ENCODE measurements around the gene TSC22D2. TPM values are rescaled to one million over a fixed set of nuclear protein-coding genes. Genes with fewer than 3 reads are reported as not detected.

The TSC22D2 gene
- total and polyA plus RNA-seq, 2 of the 8 experiments (the other 6 are each of a cell fraction or from before 2014, with no cell fraction given) = 3.4 to 27.6 TPM

- H3K4me1 ChIP-seq (replicated peaks in 1 of 4; ENCODE audit: control insufficient read depth in 3 of 4, insufficient read depth in 4 of 4, low read length in 3 of 4) = no peaks in the 10 kb centered on the region
- H2AK5ac ChIP-seq (ENCODE audit: low read depth, low read length) = no peak overlapping the region
- H4K8ac ChIP-seq (ENCODE audit: extremely low read depth, insufficient read depth, low read length) = no peak overlapping the region
- H3K4ac ChIP-seq (replicated peaks; ENCODE audit: insufficient read length, low read depth, low read length) = no peak overlapping the region
- no peak for FAIRE-seq
- no peak overlapping the region for H3K4me2 ChIP-seq (ENCODE audit: insufficient read depth in 1 of 2, low read depth in 2 of 2, low read length in 2 of 2)
- no peak for DNase-seq (ENCODE audit: low read depth in 1 of 2, low spot score in 2 of 2)
- no peaks in the 10 kb centered on the region for H3K27me3 ChIP-seq (replicated peaks in 1 of 4; ENCODE audit: control insufficient read depth in 3 of 4, extremely low read depth in 1 of 4, insufficient read depth in 3 of 4, low read length in 3 of 4)
- H2BK15ac ChIP-seq (ENCODE audit: low read length) = no peak overlapping the region
- H2BK20ac ChIP-seq (ENCODE audit: low read length) = no peak overlapping the region
- H2BK120ac ChIP-seq (replicated peaks; ENCODE audit: low read depth, low read length) = no peak overlapping the region
- no peaks in the 10 kb centered on the region for H4K20me1 ChIP-seq (replicated peaks in 1 of 2; ENCODE audit: control insufficient read depth in 1 of 2, insufficient read depth in 2 of 2, low read length in 2 of 2)
- H3K9me3 ChIP-seq (ENCODE audit: insufficient read depth in 2 of 2, low read depth in 1 of 2, low read length in 1 of 2) = no peaks in the 10 kb centered on the region
- H3K23me2 ChIP-seq (ENCODE audit: low read depth, low read length) = no peaks in the 10 kb centered on the region
- ChIA-PET POLR2A (ENCODE audit: partially characterized antibody) (no interaction called here), CTCF (ENCODE audit: partially characterized antibody) (interaction anchor here (0.6 to 1.6 kb wide), 4 partner anchors 28 to 158 kb away, joined by 3 to 7 read pairs (median 4); no protein-coding TSS in a partner anchor)
- H4K91ac ChIP-seq (replicated peaks; ENCODE audit: insufficient read length, low read length) = no peak overlapping the region
- no peak overlapping the region for H2BK5ac ChIP-seq (ENCODE audit: low read depth, low read length)
- no peaks in the 10 kb centered on the region for H3K79me1 ChIP-seq (ENCODE audit: low read depth, low read length)
- no peak overlapping the region for H3K4me3 ChIP-seq (ENCODE audit: extremely low read depth in 1 of 4, insufficient read depth in 2 of 4, low read depth in 3 of 4, low read length in 4 of 4)
- no peak overlapping the region for H2AFZ ChIP-seq (ENCODE audit: low read length)
- no peak for TF ChIP-seq SRF (IDR thresholded peaks at IDR 0.05; ENCODE audit: low read depth, low read length)
- no peak for TF ChIP-seq TCF12 (IDR thresholded peaks at IDR 0.05; ENCODE audit: low read depth, low read length)
- TF ChIP-seq ASH2L (IDR thresholded peaks at IDR 0.05; ENCODE audit: low read length) = no peak
- TF ChIP-seq SP2 (IDR thresholded peaks at IDR 0.05; ENCODE audit: low read length) = no peak
- no peak for TF ChIP-seq ATF3 (IDR thresholded peaks at IDR 0.05; ENCODE audit: insufficient read depth, low read depth, low read length)
- no peak for TF ChIP-seq GTF2F1 (IDR thresholded peaks at IDR 0.05; ENCODE audit: borderline replicate concordance, low read depth, low read length)
- no peak for TF ChIP-seq POU5F1 (IDR thresholded peaks at IDR 0.05; ENCODE audit: low read depth, low read length)
- no peak for TF ChIP-seq EP300 (IDR thresholded peaks at IDR 0.05; ENCODE audit: borderline replicate concordance in 1 of 2, low read depth in 2 of 2, low read length in 2 of 2)
- no peak for TF ChIP-seq TAF7 (optimal IDR thresholded peaks at IDR 0.05; ENCODE audit: borderline replicate concordance, low read depth, low read length)
- TF ChIP-seq SIX5 (IDR thresholded peaks at IDR 0.05; ENCODE audit: low read depth, low read length) = no peak
- TF ChIP-seq JUN (IDR thresholded peaks at IDR 0.05; ENCODE audit: low read depth, low read length) = no peak
- TF ChIP-seq E2F6 (IDR thresholded peaks at IDR 0.05) = no peak
- no peak overlapping the region for H3K27ac ChIP-seq (ENCODE audit: low read depth, low read length)
- H4K5ac ChIP-seq (ENCODE audit: insufficient read length, low read depth, low read length) = no peak overlapping the region
- H3K23ac ChIP-seq (ENCODE audit: insufficient read length) = no peak overlapping the region
- H3K56ac ChIP-seq (replicated peaks; ENCODE audit: insufficient read length, low read depth, low read length) = no peak overlapping the region
- no peak overlapping the region for H2BK12ac ChIP-seq (ENCODE audit: low read depth, low read length)
- H3K18ac ChIP-seq (ENCODE audit: extremely low read depth, low read length) = no peak overlapping the region
- no peak overlapping the region for H3K14ac ChIP-seq (ENCODE audit: insufficient read length)
- no peak overlapping the region for H3K9ac ChIP-seq (replicated peaks in 1 of 4; ENCODE audit: extremely low read depth in 1 of 4, low read depth in 3 of 4, low read length in 3 of 4)
- 100% methylated on average over 1 of the region's 1 CpG; no CpG with 5 or more reads in 1 of the 2 experiments for WGBS, 2 experiments (ENCODE audit: extremely low coverage in 1 of 2, insufficient coverage in 1 of 2, insufficient read length in 1 of 2, insufficient replicate concordance in 2 of 2, low coverage in 1 of 2, low lambda C conversion rate in 2 of 2, missing lambda C conversion rate in 1 of 2)
- H3K36me3 ChIP-seq (ENCODE audit: control insufficient read depth in 2 of 4, insufficient read depth in 4 of 4, low read length in 3 of 4) = peaks cover 0 to 23% (median 4%) of the 10 kb centered on the region in 4 experiments; a peak in 4 of 8 replicates
- no peaks in the 10 kb centered on the region for H3K79me2 ChIP-seq (ENCODE audit: control insufficient read depth in 1 of 2, insufficient read depth in 2 of 2, low read length in 2 of 2)
These were observed 54.0 kb downstream of the TSC22D2 start for GRCh38 chr3:150462108-150462507.

Measured in H1 (cell line).